Uterus (tissue), 2 donors: ENCODE results near the gene RAB44.

Experiments used
- CTCF ChIP-seq, 4 experiments: fragments of 200-600 bp in 2 of 4; fragments of 450-650 bp in 2 of 4; sonication (generic) in 2 of 4; IDR thresholded peaks; one replicate each; pipeline ENCODE4 v1.5.1; 2016 to 2019; ENCODE audit warnings: antibody characterized with exemption in 4 of 4, mild to moderate bottlenecking in 2 of 4, moderate library complexity in 1 of 4
- POLR2A ChIP-seq, 2 donors: fragments of 450-650 bp; IDR thresholded peaks; one replicate each; pipeline ENCODE4 v1.6.1; 2016; ENCODE audit warnings: antibody characterized with exemption in 2 of 2, mild to moderate bottlenecking in 1 of 2, moderate library complexity in 1 of 2

- TF ChIP-seq CTCF (IDR thresholded peaks at IDR 0.05) = no peak
- TF ChIP-seq POLR2A (IDR thresholded peaks at IDR 0.05) = no peak
These were observed 36.9 kb downstream of the RAB44 start for GRCh38 chr6:36734486-36735060.
